Brain pericyte (primary cell): ENCODE results near the gene NLN.
"Not testable (repeated sequence)": the region's sequence is repeated elsewhere in the genome, so short reads cannot be mapped to it uniquely, and the experiment has no call there.

Experiments used
- DNase-seq: peaks from one replicate; pipeline ENCODE4 v3.0.0-alpha.2; 2012; ENCODE audit warnings: low read depth, low spot score

Gene NLN

DNA sequence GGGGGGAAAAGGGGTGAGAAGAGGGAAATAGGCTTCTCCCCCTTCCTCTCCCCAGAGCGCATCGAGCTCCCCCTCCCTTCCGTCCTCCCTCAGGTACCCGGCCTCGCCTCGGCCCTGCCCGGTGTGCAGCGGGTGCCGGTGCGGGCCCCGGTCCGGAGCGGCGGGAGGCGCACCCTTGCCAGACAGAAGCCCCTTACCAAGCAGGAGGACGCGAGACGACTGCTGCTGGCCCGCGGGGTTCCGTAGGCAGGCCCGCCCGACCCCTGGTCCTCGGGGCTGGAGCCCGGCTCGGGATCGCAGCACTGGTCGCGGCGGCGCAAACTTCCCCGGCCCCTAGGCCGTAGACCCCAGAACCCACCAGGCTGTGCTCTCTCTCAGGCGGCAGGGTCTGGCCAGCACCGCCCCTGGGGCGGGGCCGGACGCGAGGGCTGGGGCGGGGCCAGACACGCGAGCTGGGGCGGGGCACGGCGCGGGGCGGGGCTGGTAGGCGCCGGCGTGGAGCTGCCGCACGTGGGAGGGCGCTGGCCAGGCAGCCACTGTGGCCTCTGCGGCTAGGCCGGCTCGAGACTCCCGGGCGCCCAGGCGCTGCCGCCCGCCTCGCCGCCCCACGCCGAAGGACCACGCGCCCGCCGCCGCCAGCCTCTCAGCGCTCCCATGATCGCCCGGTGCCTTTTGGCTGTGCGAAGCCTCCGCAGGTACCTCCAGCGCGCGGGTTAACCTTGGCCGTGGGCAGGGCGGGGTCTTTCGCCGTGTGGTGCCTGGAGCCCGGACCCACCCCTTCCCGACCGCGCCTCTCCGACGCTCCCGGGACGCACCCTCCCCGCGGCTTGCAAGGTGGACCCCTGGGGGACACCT is at the start of gene NLN, which contains the start of gene SGTB:
NLN (plus strand) TSS at position 486 of the 855 bp plus-strand sequence; CDS start at position 655, 169 bp downstream.
SGTB (minus strand) TSS at position 390 of the 855 bp plus-strand sequence. CDS start 1,302 bp downstream, outside the sequence.
- DNase-seq, result no peak

DNA sequence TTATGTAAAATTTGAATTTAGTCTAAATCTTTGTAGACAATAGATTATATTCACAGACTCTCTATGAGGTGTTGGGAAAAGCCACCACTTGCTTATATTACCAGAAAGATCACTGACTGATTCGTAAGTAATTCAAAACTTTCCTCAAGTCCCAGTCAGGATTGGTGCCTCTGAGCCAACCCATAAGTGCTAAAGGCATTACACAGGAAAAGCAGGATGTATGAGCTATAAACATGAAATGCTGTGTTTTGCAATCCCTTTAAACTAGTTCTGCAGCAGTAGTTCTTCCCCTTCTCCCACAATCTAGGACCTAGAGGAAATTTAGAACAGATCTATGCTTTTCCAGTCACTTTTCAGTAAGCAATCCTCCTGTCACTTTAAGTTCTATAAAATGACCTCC is 49.2 kb upstream of the NLN start:
- DNase-seq, result no peak

DNA sequence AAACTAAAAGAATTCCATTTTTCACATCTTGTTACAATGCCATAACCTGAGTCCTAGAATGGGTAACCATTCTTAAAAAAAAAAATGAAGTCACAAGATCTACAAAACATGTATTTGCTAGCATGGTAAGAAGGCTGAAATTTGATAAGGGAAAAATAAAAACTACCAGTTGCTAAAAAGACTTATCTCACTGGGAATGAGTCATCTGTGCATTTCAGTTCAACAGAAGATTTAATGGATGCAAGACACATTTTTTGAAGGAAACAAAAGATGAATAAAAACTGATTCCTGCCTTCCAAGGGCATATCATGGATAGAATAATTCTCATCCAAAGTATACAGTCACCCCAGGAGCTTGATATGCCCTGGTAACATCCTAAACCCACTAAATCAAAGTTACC is 47.3 kb upstream of the NLN start:
- no peak for DNase-seq

DNA sequence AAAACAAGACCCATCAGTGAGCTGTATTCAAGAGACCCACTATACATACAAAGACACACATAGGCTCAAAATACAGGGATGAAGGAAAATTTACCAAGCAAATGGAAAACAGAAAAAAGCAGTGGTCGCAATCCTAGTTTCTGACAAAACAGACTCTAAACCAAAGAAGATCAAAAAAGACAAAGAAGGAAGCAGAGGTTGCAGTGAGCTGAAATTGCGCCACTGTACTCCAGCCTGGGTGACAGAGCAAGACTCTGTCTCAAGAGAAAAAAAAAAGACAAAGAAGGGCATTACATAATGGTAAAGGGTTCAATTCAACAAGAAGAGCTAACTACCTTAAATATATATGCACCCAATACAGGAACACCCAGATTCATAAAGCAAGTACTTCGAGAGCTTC is 45.9 kb upstream of the NLN start:
- DNase-seq, result not testable (repeated sequence)

DNA sequence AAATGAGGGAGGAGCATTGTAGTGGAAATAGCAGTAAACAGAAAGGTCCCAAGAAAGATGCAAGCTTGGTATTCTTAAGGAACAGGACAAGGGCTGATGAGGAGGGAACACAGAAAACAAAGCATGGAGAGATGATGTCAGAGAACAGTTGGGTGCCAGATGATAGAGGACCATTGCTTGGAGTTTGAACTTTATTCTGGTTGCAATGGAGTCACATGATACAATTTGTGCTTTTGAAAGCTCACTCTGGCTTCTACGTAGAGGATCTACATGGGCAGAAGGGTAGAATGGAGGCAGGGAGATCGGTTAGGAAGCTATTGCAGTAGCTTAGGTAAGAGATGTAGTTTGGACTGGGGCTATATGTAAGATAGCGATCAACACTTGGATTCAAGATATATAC is 39.9 kb upstream of the NLN start:
- no peak for DNase-seq

DNA sequence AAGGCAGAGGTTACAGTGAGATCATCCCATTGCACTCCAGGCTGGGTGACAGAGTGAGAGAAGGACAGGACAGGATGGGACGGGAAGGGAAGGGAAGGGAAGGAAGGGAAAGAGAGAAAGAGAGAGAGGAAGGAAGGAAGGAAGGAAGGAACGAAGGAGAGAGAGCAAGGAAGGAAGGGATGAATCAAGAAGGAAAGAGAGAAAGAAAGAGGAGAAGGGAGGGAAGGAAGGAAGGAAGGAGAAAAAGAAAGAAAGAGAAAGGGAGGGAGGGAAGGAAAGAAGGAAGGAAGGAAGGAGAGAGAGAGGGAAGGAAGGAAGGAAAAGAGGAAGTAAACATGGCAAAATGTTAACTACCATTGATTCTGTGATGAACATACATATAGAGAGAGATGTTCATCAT is 28.9 kb upstream of the NLN start:
- no peak for DNase-seq

DNA sequence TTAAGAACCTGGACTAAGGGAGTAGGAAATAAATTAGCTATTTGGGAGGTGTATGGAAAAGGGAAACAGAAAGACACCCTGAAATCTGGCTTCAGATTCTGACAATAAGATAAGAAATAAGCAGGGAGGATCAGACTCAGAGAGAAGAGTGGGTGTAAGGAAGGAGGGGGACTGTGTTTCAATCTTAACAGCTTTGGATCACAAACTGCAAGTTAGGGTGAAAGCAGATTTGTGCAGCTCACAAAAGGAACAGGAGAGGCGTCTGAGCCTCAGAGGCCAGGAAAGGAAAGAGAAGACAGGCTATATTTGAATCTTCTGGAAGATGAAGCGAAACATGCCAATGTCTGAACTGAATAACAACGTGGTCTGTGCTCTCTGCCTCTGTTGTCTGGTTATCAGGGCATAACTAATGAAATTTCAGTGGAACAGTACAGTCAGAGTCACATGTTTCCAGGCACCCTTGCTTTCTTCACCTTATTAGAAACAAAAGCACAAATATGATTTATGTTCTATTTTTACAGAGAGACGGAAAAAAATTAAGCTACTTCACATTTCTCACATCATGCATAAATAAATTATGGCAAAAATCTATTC is 26.7 kb upstream of the NLN start:
- no peak for DNase-seq

DNA sequence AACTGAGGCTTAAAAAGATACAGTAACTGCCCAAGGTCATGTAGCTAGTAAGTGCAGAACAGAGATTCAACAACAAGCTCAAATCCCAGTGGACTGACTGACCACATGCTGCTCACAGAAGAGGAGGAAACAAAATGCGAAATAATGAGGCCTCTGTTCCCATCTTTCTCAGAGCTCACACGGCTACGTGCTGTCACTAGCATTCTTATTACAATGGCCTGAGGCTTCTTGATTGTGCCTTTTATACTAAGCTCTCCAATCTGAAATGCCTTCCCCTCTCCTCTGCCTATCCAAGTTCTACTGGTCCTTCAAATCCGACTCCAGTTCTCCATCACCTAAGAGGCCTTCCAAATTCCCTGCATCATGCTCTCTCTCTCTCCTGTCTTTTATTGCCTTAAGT is 26.1 kb upstream of the NLN start:
- DNase-seq, result no peak

DNA sequence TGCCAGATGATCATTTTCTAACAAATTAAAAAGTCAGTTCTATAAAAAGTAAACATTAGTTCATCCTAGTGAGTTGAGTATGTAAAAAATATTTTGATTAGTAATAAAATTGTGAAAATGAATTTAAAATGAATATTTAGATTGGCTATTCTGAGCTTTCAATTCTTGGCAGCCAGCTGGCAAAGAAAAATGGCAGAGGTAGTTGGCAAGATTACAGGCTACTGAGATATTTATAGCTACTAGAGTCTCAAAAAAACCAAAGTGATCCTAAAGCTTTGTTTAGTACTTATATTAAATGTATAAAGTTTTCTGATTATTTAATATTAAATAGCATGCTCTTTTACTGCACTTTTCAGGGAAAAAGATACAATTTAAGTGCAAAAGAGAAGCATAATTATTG is 25.1 kb upstream of the NLN start:
- DNase-seq, result no peak

DNA sequence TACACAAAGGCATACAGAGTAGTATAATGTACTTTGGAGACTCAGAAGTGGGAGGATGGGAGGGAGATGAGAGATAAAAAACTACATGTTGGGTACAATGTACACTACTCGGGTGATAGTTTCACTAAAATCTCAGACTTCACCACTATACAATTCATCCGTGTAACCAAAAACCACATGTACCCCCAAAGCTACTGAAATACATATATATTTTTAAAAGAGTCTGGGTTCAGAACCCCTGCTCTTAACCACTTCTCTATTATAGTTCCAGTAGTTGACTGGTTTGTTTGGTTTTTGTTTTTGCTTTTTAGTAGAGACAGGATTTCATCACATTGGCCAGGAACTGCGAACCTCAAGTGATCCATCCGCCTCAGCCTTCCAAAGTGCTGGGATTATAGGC is 22.7 kb upstream of the NLN start:
- DNase-seq, result no peak

DNA sequence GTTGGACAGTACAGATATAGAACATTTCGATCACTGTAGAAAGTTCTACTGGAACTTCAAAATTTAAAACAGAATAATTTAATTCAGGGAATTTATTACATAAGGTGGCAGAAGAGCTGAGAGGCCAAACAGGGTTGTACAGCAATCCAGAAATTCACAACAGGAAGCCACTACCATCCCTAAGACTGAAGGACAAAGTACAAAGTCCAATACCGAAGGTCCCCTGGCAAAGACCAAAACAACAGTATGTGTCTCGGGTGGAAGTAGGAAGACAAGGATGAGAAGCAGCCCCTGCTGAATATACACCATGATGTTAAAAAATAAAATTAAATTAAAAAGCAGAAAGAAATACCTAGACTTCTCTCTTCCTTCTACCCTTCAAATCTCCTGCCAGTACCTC is 20.0 kb upstream of the NLN start:
- DNase-seq, result no peak

DNA sequence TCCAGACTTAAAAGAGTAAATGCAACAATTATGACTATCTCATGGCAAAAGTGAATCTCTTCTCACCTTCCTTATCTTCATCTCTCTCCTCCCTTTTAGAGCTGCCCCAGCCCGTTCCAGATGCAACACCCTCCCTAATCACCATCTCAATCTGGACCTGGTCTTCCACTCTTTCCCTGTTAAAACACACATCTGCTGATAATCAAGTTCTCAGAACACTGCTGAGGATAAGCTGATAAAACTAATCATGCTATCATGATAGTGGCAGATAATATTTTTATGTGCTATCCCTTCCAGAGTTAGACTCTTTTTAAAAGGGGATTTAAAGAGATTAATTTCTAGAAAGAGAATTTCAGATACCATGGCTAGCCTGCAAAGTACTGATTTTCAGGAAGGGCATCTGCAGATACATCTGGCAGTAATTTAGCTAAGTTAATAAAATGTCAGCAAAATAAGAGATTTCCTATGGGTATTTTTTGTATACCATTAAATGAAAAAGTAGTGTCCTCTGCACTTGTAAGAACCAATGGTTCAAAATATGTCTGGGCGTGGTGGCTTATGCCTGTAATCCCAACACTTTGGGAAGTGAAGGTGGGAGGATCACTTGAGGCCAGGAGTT is 17.3 kb upstream of the NLN start:
- no peak for DNase-seq

DNA sequence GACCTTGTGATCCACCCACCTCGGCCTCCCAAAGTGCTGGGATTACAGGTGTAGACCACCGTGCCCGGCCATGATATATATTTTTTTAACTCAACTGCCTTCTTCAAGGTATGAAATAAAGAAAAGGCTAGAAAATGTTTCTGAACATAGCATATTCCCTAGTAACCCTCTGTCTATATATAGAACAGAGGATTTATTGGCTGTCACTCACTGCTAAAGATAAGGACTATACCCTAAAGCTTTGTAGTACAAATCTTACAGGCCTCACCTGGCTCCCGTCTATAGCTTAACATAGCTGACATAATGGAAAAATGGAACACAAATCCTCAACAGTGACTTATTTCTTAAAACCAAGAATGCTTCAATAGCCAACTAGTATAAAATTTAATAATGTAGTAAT is 14.3 kb upstream of the NLN start:
- no peak for DNase-seq

DNA sequence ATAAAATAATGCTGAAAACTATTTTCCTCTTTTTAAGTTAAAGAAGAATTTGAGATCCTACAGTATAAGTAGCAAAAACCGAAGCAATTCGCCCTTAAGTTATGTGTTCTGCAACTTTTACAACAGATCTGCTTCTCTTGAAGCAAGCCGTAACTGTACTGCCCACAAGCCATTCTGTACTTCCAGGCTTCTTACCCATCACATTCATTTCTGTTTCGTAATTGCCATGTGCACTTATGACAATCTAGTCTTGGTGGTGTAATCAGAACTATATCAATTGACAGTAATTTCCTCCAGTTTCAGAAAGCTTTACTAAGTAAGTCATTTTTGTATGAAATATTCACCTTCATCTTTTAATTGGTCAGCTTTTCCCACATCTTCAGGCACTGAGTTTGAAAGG is 13.9 kb upstream of the NLN start:
- DNase-seq, result no peak

DNA sequence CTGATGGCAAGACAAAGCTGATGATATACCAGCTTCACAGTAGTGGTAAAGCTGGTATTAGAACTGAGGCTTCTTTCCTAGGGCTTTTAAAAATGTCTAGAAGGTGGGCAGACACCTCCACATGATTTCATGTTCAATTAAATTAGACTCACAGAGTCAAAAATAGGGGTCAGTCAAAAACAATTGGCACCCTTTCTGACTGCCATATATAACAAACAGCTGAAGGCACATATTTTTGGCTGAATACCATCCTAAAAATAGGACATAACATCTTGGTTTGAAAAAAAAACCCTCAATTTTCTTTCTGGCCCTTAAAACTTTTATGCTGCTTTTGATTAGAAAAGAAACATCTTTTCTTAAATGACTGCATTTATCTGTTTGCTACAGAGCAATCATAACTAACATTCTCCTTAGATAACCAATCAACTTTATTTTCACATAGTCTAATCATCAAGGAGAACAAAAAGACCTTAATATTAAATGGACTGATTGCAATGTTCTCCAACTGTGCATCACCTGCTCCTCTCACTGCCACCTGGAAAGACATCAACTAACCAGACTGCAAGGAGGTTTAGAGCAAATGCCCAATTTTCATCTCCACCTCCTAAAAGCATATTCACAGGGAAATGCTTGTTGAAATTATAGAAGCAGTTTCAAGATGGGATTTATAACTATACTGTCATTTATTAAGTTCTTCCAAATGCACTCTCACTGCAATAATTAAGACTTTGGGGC is 3.3 kb upstream of the NLN start:
- DNase-seq, result no peak

DNA sequence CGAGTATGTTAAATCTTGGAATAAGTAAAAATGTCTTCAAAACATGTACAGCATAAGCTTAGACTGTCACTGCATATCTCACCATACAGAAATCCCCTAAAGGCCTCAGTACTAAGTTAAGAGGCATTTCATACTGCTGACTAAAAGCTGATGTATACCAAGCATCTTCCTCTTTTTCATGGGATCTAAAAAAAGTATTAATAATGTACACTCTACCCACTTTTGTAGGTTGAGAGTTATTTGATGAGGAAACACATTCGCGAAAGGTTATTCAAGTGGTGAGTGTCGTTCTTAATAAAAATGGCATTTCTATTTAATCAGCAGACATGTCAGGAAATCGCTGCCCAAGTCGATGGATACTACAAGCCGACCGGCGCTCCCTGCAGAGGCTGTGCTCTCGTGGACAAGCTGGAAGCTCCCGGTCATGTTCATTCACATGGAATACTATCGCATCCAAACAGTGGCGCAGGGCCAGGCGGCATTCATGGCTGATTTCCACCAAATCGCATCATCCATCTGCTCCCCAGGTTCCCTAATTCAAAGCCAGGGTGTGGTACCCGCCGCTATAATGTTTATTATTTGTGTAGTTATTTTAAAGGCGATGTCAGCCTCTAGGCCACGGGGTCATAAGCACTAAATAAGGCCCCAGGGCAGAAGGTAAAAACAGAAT is 820 bp upstream of the NLN start:
- peak; percentile 33 for DNase-seq

DNA sequence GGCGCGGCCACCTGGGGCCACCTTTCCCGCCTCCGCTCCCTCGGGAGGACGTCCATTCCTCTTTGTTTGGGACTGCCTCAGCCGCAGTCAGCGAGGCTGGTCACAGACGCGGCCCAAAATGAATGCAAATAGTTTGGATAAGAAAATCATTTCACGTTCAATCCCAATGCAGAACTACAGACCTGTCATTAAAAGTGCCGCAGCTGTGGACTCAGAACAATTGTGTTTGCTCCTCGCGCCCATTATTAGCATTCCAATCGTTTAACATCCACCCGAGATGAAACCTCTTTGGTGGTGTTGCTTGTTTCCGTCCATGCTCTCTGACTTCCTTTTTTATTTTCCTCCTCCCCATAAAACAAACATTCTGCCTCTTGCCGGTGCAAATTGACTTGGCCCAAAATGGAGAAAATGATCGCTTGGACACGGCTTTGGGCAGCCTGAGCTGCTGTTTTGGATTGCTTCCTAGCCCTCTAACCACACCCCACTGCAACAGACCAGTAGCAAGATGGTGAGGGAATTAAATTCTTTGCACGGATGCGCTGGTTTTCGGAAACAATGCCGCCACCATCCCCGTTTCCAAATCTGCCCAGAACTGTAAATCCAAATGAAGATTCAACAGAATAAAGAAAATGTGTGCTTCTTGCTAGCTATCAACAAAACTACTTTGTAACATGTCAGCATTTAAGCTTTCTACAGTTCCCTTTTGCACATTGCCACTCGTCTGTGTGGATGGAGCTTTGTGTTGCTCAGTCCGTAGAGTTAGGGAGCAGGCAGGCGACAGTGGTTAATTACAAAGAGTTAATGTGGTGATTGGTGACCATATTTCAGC is 784 bp downstream of the NLN start:
- DNase-seq, result no peak

DNA sequence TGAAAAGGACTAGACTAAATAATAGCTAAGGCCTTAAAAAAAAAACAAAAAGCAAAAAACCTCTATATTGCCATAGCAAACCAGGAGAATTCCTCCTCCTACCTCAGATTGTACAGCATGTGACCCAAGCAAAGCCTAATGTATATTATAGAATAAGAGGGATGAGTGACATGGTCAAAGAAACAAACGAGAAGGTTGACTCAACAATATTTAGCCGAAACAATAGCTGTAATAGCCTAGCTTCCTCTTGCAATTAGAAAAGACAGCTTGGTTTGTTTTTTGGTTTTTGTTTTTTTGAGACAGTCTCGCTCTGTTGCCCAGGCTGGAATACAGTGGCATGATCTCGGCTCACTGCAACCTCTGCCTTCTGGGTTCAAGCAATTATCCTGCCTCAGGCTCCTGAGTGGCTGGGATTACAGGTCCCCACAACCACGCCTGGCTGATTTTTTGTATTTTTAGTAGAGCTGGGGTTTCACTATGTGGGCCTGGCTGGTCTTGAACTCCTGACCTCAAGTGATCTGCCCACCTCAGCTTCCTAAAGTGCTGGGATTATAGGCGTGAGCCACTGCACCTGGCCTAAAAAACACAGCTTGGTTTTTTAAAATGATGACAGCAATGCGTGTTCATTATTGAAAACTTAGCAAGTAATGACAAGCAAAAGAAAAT is 5.6 kb downstream of the NLN start:
- no peak for DNase-seq

DNA sequence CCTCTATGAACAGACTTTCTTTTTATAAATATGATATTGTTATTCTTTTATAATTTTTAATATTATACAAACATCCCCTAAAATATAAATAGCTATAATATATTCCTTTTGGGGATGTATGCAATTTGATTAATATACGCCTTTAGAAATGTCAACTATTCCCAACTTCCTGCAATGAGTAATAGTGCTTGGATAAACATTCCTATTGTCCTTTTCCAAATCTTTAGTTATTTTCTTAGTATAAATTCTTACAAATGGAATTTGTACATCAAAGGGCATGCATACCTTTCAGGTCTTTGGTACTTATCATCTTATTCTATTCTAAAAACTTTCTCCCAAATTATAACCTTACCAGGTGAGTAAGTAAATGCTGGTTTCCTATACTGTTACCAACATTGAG is 6.2 kb downstream of the NLN start:
- no peak for DNase-seq

DNA sequence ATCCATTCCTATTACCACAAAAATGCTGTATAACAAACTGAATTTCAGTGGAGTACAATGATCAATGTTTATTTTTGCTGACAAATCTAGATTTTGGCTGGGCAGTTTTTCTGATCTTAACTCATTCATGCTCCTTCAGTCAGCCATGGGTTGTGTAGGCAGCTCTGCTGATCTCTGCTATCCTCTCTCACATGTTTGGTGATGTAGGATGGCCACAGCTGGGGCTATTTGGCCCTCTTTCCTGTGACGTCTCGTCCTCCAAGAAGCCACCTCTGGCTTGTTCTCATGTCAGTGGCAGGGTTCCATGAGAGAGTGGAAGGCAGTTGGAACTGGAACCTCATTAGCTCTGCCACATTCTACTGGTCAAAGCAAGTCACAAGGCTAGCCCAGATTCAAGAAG is 8.9 kb downstream of the NLN start:
- DNase-seq, result no peak
